Naive thymus-derived CD4-positive, alpha-beta T cell (primary cell): ENCODE results near the gene KCNAB1. TPM values are rescaled to one million over a fixed set of nuclear protein-coding genes. Genes with fewer than 3 reads are reported as not detected.

Experiments
- ATAC-seq: fragments of 150-1000 bp; cut with Tn5 transposase; 2 replicates; pipeline ENCODE4 v1.10.0; 2021; ENCODE audit warnings: mild to moderate bottlenecking, moderate library complexity
- CTCF ChIA-PET: fragments of 350-600 bp; sonication (Branson Sonifier 250); formaldehyde crosslinking; loops from one replicate; lab custom pipeline; 2021; ENCODE audit warnings: antibody characterized with exemption; lab: Charles Lee
- POLR2A ChIA-PET: fragments of 350-600 bp; sonication (Branson Sonifier 250); formaldehyde crosslinking; loops from one replicate; lab custom pipeline; 2021; ENCODE audit warnings: antibody characterized with exemption, inconsistent platforms; lab: Charles Lee
- DNase-seq, 9 donors: peaks; one replicate each; pipeline versions ENCODE4 v3.0.0 to v3.0.0-alpha.2; 2020 to 2022; ENCODE audit warnings: mixed read lengths in 1 of 9
- H3K27ac ChIP-seq: one replicate; pipeline ENCODE4 v1.7.0; 2013; ENCODE audit warnings: mild to moderate bottlenecking, low read depth, low read length, moderate library complexity
- H3K27me3 ChIP-seq, 2 donors: one replicate each; pipeline ENCODE4 v1.7.0; 2013; ENCODE audit warnings: low read length in 2 of 2, mild to moderate bottlenecking in 2 of 2, moderate library complexity in 2 of 2; ENCODE audit not compliant: control insufficient read depth in 2 of 2, insufficient read depth in 2 of 2
- H3K36me3 ChIP-seq, 3 experiments: 1 replicate in 2 of 3; 2 replicates in 1 of 3; pipeline ENCODE4 v1.7.0; 2013; ENCODE audit warnings: low read length in 3 of 3, mild to moderate bottlenecking in 3 of 3, moderate library complexity in 1 of 3; ENCODE audit not compliant: insufficient read depth in 3 of 3, control insufficient read depth in 2 of 3
- H3K4me1 ChIP-seq, 2 donors: one replicate each; pipeline ENCODE4 v1.7.0; 2013; ENCODE audit warnings: low read length in 2 of 2, mild to moderate bottlenecking in 2 of 2, moderate library complexity in 1 of 2; ENCODE audit not compliant: control insufficient read depth in 2 of 2, insufficient read depth in 2 of 2
- H3K4me3 ChIP-seq: 2 replicates; pipeline ENCODE4 v1.7.0; 2013; ENCODE audit warnings: mild to moderate bottlenecking, low read length
- H3K9me3 ChIP-seq, 3 experiments: 1 replicate in 2 of 3; 2 replicates in 1 of 3; pipeline ENCODE4 v1.7.0; 2013; ENCODE audit warnings: low read length in 3 of 3; ENCODE audit not compliant: control insufficient read depth in 2 of 3
- H3K27ac Mint-ChIP-seq, 9 donors: one replicate each; pipeline ENCODE4 v1.8.0; 2020 to 2022; ENCODE audit warnings: mixed read lengths in 9 of 9, mild to moderate bottlenecking in 8 of 9, moderate library complexity in 5 of 9, inconsistent platforms in 2 of 9
- H3K27me3 Mint-ChIP-seq, 5 donors: one replicate each; pipeline ENCODE4 v1.8.0; 2021 to 2022; ENCODE audit warnings: mixed read lengths in 5 of 5, mild to moderate bottlenecking in 1 of 5
- H3K36me3 Mint-ChIP-seq, 5 donors: one replicate each; pipeline ENCODE4 v1.8.0; 2020 to 2022; ENCODE audit warnings: mixed read lengths in 5 of 5, mild to moderate bottlenecking in 3 of 5, inconsistent platforms in 1 of 5
- H3K4me1 Mint-ChIP-seq, 7 donors: one replicate each; pipeline ENCODE4 v1.8.0; 2020 to 2022; ENCODE audit warnings: mixed read lengths in 7 of 7, mild to moderate bottlenecking in 3 of 7, inconsistent platforms in 1 of 7
- H3K4me3 Mint-ChIP-seq, 10 donors: one replicate each; pipeline ENCODE4 v1.8.0; 2020 to 2022; ENCODE audit warnings: mild to moderate bottlenecking in 10 of 10, mixed read lengths in 10 of 10, moderate library complexity in 6 of 10, inconsistent platforms in 2 of 10
- H3K9me3 Mint-ChIP-seq, 11 donors: one replicate each; pipeline ENCODE4 v1.8.0; 2020 to 2022; ENCODE audit warnings: mixed read lengths in 11 of 11, mild to moderate bottlenecking in 4 of 11, inconsistent platforms in 1 of 11, moderate library complexity in 1 of 11
- intact Hi-C, 2 donors: fragments of 100-400 bp; cut with micrococcal nuclease; formaldehyde crosslinking; loops; one replicate each; pipeline ENCODE4 v1.15.1; 2023
- polyA plus RNA-seq, 2 donors: library from polyadenylated mRNA; unstranded; fragments of 300-500 nt; fragmentation: Illumina TruSeq; gene quantifications; one replicate each; pipeline ENCODE4 v1.2.3, GENCODE V29; 2021
- total RNA-seq, 6 experiments: library from RNA in 5 of 6; stranded (reverse) in 5 of 6; gene quantifications; 1 replicate in 5 of 6; 2 replicates in 1 of 6; pipeline ENCODE4 v1.2.3 and lab custom pipeline; 2021 to 2026

The KCNAB1 gene
- total and polyA plus RNA-seq, 7 experiments from 2014 or later = 0.09 to 0.17 TPM; not detected in 5

DNA sequence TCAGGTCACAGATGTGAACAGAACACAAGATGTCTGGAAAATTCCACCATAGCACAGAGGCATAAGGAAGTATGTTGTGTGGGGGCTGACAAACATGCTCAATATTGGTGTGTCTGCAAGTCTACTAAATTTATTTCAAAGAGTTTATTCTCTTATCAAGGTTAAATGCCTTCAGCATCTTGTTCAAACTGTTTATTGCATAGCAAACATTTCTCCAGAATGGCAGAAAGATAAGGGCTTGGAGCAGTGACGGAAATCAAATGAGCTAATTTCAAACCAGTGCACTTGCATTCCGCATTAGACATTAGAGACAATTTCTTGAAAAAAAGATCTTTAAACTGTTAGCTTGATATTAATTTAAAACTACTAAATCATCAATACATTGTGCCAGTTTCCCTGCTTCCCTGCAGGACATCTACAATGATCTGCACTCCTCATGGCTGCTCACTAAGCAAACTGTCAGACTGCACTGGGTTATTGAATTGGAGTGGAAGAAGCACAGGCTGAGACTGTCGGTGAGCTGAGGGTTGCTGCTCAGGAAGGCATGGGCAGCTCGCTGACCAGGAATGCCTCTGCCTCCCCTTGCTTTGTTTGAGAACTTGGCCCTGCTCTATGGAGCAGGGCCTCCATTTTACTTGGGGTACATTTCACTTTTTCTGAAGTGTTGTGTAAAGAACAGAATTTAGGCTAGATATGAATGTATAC is 89.4 kb downstream of the KCNAB1 start:
- intact Hi-C loops = no loop called here
- H3K27me3 Mint-ChIP-seq = peaks cover 24 to 46% (median 32%) of the 10 kb centered on the region in 5 donors
- H3K4me1 ChIP-seq = no peaks in the 10 kb centered on the region
- no peaks in the 10 kb centered on the region for H3K36me3 ChIP-seq
- no peak overlapping the region for H3K4me3 Mint-ChIP-seq
- no peak overlapping the region for H3K27ac Mint-ChIP-seq
- no peaks in the 10 kb centered on the region for H3K9me3 ChIP-seq
- H3K27me3 ChIP-seq = no peaks in the 10 kb centered on the region
- no peaks in the 10 kb centered on the region for H3K9me3 Mint-ChIP-seq
- DNase-seq (no peak), ATAC-seq (no peak)
- H3K27ac ChIP-seq = no peak overlapping the region
- H3K4me3 ChIP-seq = no peak overlapping the region
- CTCF ChIA-PET = no interaction called here
- no peaks in the 10 kb centered on the region for H3K36me3 Mint-ChIP-seq
- POLR2A ChIA-PET = no interaction called here
- peaks cover 0 to 3% (median 0%) of the 10 kb centered on the region in 7 donors for H3K4me1 Mint-ChIP-seq

DNA sequence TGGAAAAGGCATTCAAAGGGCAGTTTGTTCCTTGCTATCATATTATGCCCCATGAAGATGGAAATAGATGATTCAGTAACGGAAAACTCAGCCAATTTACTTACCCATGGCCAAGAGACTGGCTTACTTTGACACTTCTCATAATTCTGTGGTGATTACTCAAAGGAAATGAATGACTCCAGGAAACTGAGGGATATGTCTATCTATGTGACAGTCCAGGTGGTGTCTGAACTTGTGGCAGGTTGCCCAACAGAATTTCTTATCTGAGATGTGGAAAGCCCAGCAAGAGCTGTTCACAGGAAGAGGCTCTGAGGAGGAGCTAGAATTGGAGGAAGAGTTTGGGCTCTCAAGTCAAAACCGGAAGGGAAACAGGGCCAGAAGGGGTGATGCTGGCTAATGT is 91.2 kb downstream of the KCNAB1 start:
- no peaks in the 10 kb centered on the region for H3K4me1 Mint-ChIP-seq
- Histone ChIP-seq H3K27me3 (no peaks in the 10 kb centered on the region), H3K4me1 (no peaks in the 10 kb centered on the region), H3K36me3 (no peaks in the 10 kb centered on the region), H3K27ac (no peak overlapping the region), H3K4me3 (no peak overlapping the region), H3K9me3 (no peaks in the 10 kb centered on the region)
- DNase-seq = no peak
- no peak for ATAC-seq
- peaks cover 24 to 48% (median 35%) of the 10 kb centered on the region in 5 donors for H3K27me3 Mint-ChIP-seq
- intact Hi-C loops = no loop called here
- no peak overlapping the region for H3K27ac Mint-ChIP-seq
- no peaks in the 10 kb centered on the region for H3K36me3 Mint-ChIP-seq
- H3K4me3 Mint-ChIP-seq = no peak overlapping the region
- POLR2A ChIA-PET = no interaction called here
- no peaks in the 10 kb centered on the region for H3K9me3 Mint-ChIP-seq
- CTCF ChIA-PET = no interaction called here

DNA sequence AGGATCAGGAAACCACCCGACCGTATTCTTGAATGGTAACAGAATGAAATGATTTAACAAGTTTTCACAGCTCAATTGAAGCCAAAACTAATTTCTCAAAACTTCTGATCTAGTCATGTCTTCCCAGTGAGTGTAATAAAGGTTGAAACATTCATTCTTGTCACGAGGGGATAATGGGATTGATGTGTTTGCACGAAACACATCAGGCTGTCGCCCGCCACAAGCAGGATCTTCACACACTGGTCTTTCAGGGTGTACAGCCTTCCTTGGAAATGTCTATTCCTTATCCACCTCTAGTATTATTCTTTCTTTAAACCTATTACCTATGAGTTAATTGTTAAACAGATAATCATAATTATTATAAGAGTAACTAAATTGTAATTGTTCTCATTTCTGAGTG is 94.3 kb downstream of the KCNAB1 start:
- H3K36me3 Mint-ChIP-seq = peaks cover 0 to 5% (median 0%) of the 10 kb centered on the region in 5 donors
- ChIA-PET CTCF (no interaction called here), POLR2A (no interaction called here)
- Histone ChIP-seq H3K36me3 (no peaks in the 10 kb centered on the region), H3K27me3 (no peaks in the 10 kb centered on the region), H3K27ac (no peak overlapping the region), H3K4me1 (no peaks in the 10 kb centered on the region), H3K9me3 (no peaks in the 10 kb centered on the region), H3K4me3 (no peak overlapping the region)
- H3K27me3 Mint-ChIP-seq = peaks cover 20 to 54% (median 37%) of the 10 kb centered on the region in 5 donors
- intact Hi-C loops = no loop called here
- H3K9me3 Mint-ChIP-seq = peaks cover 0 to 7% (median 0%) of the 10 kb centered on the region in 11 donors
- no peak overlapping the region for H3K4me3 Mint-ChIP-seq
- no peaks in the 10 kb centered on the region for H3K4me1 Mint-ChIP-seq
- no peak for ATAC-seq
- no peak overlapping the region for H3K27ac Mint-ChIP-seq
- no peak for DNase-seq

DNA sequence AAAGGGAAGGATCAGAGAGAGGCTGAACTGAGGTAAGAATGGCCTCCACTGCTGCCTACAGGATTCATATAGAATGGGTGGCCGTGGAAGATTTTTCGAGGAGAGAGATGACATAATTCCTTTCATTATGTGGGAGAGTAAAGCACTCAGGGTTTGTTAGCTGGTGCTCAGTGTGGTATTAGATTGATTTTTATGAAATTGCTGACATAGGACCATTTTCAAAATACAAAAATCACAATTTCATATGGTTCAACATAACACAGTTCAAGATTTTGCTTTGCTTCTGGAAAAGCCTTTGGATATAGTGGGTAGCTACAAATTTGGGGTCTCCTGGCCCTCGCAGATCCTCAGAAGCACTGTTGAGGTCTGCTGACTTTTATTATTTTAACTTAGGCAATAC is 95.4 kb downstream of the KCNAB1 start:
- no peak for DNase-seq
- ChIA-PET POLR2A (no interaction called here), CTCF (no interaction called here)
- H3K4me1 ChIP-seq = no peaks in the 10 kb centered on the region
- Mint-ChIP-seq H3K36me3 (peaks cover 0 to 5% (median 0%) of the 10 kb centered on the region in 5 donors), H3K9me3 (peaks cover 0 to 11% (median 2%) of the 10 kb centered on the region in 11 donors), H3K4me3 (no peak overlapping the region), H3K27me3 (peaks cover 17 to 55% (median 44%) of the 10 kb centered on the region in 5 donors), H3K4me1 (no peaks in the 10 kb centered on the region), H3K27ac (no peak overlapping the region)
- intact Hi-C loops = no loop called here
- H3K9me3 ChIP-seq = no peaks in the 10 kb centered on the region
- ATAC-seq = no peak
- no peaks in the 10 kb centered on the region for H3K36me3 ChIP-seq
- H3K4me3 ChIP-seq = no peak overlapping the region
- H3K27ac ChIP-seq = no peak overlapping the region
- H3K27me3 ChIP-seq = no peaks in the 10 kb centered on the region

DNA sequence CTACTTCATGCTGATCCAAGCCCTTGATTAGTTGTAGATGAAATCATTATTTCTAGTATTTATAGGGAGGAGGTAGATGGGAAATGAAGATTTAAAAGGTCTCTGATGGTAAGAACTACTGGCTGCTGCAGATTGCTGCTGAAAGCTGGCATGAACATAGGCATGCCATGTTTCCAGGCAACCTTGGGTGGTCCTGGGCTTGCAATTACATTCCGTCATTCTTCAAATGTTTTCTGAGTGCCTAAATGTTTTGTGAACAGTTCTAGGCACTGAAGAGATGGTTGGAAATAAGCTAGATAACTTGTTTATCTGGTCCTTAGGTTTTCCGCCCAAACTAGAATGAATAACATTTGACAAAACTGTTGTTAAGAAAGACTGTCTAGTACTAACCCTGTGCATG is 95.8 kb downstream of the KCNAB1 start:
- H3K27me3 Mint-ChIP-seq = peaks cover 19 to 55% (median 44%) of the 10 kb centered on the region in 5 donors
- H3K9me3 Mint-ChIP-seq = peaks cover 0 to 15% (median 2%) of the 10 kb centered on the region in 11 donors
- H3K36me3 Mint-ChIP-seq = peaks cover 0 to 5% (median 0%) of the 10 kb centered on the region in 5 donors
- intact Hi-C loops = no loop called here
- no peak overlapping the region for H3K27ac Mint-ChIP-seq
- H3K4me3 Mint-ChIP-seq = no peak overlapping the region
- ATAC-seq = no peak
- H3K4me1 Mint-ChIP-seq = no peaks in the 10 kb centered on the region
- POLR2A ChIA-PET = no interaction called here
- H3K36me3 ChIP-seq = no peaks in the 10 kb centered on the region
- no peaks in the 10 kb centered on the region for H3K4me1 ChIP-seq
- DNase-seq = no peak
- no peak overlapping the region for H3K27ac ChIP-seq
- no peak overlapping the region for H3K4me3 ChIP-seq
- H3K27me3 ChIP-seq = no peaks in the 10 kb centered on the region
- no peaks in the 10 kb centered on the region for H3K9me3 ChIP-seq
- CTCF ChIA-PET = no interaction called here

DNA sequence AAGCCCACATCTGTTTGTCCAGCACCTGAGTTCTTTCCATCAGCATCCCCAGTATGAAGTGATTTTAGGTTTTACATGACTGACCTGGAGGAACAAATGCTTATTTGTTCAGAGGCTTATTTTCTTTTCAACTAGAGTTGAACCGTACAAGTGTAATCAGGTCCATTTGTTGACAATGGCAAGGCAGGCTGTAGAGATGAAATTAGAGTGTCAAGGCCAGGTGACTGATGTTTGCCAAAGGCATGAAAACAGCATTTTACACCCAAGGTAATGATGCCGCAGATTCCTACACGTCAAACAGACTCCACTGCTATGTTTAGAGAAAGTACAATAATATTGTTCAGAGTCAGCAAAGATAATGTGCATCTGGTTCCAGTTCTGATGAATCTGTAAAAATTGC is 96.5 kb downstream of the KCNAB1 start:
- Mint-ChIP-seq H3K4me3 (no peak overlapping the region), H3K27ac (no peak overlapping the region), H3K9me3 (peaks cover 0 to 18% (median 5%) of the 10 kb centered on the region in 11 donors), H3K27me3 (peaks cover 13 to 51% (median 44%) of the 10 kb centered on the region in 5 donors), H3K4me1 (no peaks in the 10 kb centered on the region), H3K36me3 (peaks cover 0 to 5% (median 0%) of the 10 kb centered on the region in 5 donors)
- CTCF ChIA-PET = no interaction called here
- DNase-seq (no peak), ATAC-seq (no peak)
- no peak overlapping the region for H3K4me3 ChIP-seq
- H3K27me3 ChIP-seq = no peaks in the 10 kb centered on the region
- H3K9me3 ChIP-seq = no peaks in the 10 kb centered on the region
- H3K4me1 ChIP-seq = no peaks in the 10 kb centered on the region
- H3K36me3 ChIP-seq = no peaks in the 10 kb centered on the region
- no peak overlapping the region for H3K27ac ChIP-seq
- POLR2A ChIA-PET = no interaction called here
- intact Hi-C loops = no loop called here
